ENCODE results near the gene SLC12A2. TPM values are rescaled to one million over a fixed set of nuclear protein-coding genes. Genes with fewer than 3 reads are reported as not detected.
A peak's percentile ranks its signal among the peaks of the same experiment; 100 is the strongest.

SLC12A2 gene
- total and polyA plus RNA-seq, 9 of the 15 experiments (the other 6 are each of a cell fraction or from before 2014, with no cell fraction given), result 5.1 to 20.3 (median 12.6) TPM

- no peaks in the 10 kb centered on the region for H3K9me1 ChIP-seq (ENCODE audit: control insufficient read depth, insufficient read depth, low read length)
- H2AFZ ChIP-seq (ENCODE audit: low read depth, low read length), result no peak overlapping the region
- no peak overlapping the region for H3K4me3 ChIP-seq
- peaks cover 9% of the 10 kb centered on the region for H3K36me3 ChIP-seq (ENCODE audit: control insufficient read depth, insufficient read depth, low read length)
- ChIA-PET POLR2A (interaction anchor here (0.6 kb wide), 1 partner anchor 74 kb away, joined by 3 read pairs; no protein-coding TSS in a partner anchor), CTCF (ENCODE audit: low intra/inter-chr PET ratio) (no interaction called here)
- peaks cover 15% of the 10 kb centered on the region for H3K79me2 ChIP-seq (ENCODE audit: control insufficient read depth, insufficient read depth, low read length)
- no peak overlapping the region for H3K9ac ChIP-seq (ENCODE audit: insufficient read depth in 1 of 2, low read depth in 2 of 2, low read length in 2 of 2)
- no peaks in the 10 kb centered on the region for H3K27me3 ChIP-seq (ENCODE audit: control insufficient read depth in 2 of 2, insufficient read depth in 2 of 2, low read length in 2 of 2)
- FAIRE-seq, result no peak
- intact Hi-C loops (cut with micrococcal nuclease), result no loop called here
- no peaks in the 10 kb centered on the region for H3K9me3 ChIP-seq (replicated peaks; ENCODE audit: control insufficient read depth, insufficient read depth, low read depth, low read length)
- H3K4me1 ChIP-seq (replicated peaks in 1 of 2; ENCODE audit: control insufficient read depth in 2 of 2, insufficient read depth in 2 of 2, low read length in 2 of 2), result peaks cover 3% of the 10 kb centered on the region in 2 experiments; a peak in 3 of 5 replicates
- in situ Hi-C loops (cut with MboI), result no loop called here
- BruUV-seq (replicated peaks), result no TSS peak
- ATAC-seq, result no peak
- DNase-seq (ENCODE audit: extremely low read depth in 1 of 4, low spot score in 3 of 4), result no peak
- no peaks in the 10 kb centered on the region for H4K20me1 ChIP-seq (replicated peaks; ENCODE audit: control insufficient read depth, insufficient read depth, low read length)
- TF ChIP-seq SIN3B (IDR thresholded peaks at IDR 0.05; ENCODE audit: low read depth) (no peak), ZNF280A (IDR thresholded peaks at IDR 0.05; ENCODE audit: low read depth, partially characterized antibody) (no peak), ZNF76 (CRISPR knock-in tag; IDR thresholded peaks at IDR 0.05; ENCODE audit: borderline replicate concordance) (no peak), CEBPB (tag; IDR thresholded peaks at IDR 0.05) (peak; percentile 38; the same call in 1 of the 2 replicates), ATF3 (IDR thresholded peaks at IDR 0.05) (peak; percentile 57; the same call in 1 of the 2 replicates), ATF3 (CRISPR knock-in tag; conservative IDR thresholded peaks at IDR 0.05) (no peak), CEBPG (CRISPR knock-in tag; IDR thresholded peaks at IDR 0.05) (no peak), CEBPG (tag; conservative IDR thresholded peaks at IDR 0.05 in 1 of 2, IDR thresholded peaks at IDR 0.05 in 1 of 2) (peak; percentile 70 to 79), TRIM24 (IDR thresholded peaks at IDR 0.05) (peak; percentile 26 to 36; a peak in 2 of 4 replicates)
- no peak overlapping the region for H3K4me2 ChIP-seq (ENCODE audit: insufficient read depth, low read length)
- no peak overlapping the region for H3K27ac ChIP-seq (ENCODE audit: extremely low read depth, low read depth, low read length)
Observed at GRCh38 chr5:128074953-128075352, 8.6 kb upstream of the SLC12A2 start.
